Tongue (tissue), 2 donors: ENCODE data around the gene CETP. TPM values are rescaled to one million over a fixed set of nuclear protein-coding genes. Genes with fewer than 3 reads are reported as not detected.
A peak's percentile ranks its signal among the peaks of the same experiment; 100 is the strongest.

Experiments used
- DNase-seq: peaks from one replicate; pipeline ENCODE4 v3.0.0-alpha.2; 2015
- total RNA-seq: library from RNA; depleted of rRNA; stranded (reverse); fragments of >200 nt; gene quantifications from one replicate; pipeline ENCODE4 v1.2.3, GENCODE V29; 2014

CETP gene
- total RNA-seq, 1 donor from 2014 or later: 1.4 TPM

GRCh38 chr16:57023541-57024249 lies 61.9 kb downstream of the CETP start:
- DNase-seq: no peak

GRCh38 chr16:57024894-57025680 lies 63.3 kb downstream of the CETP start:
- no peak for DNase-seq

- no peak for DNase-seq
Observed at GRCh38 chr16:57025941-57026777, 64.4 kb downstream of the CETP start.

- DNase-seq: no peak
Observed at GRCh38 chr16:57026778-57027062, 65.0 kb downstream of the CETP start.

GRCh38 chr16:57027067-57027466 lies 65.3 kb downstream of the CETP start:
- no peak for DNase-seq

- peak; percentile 7 for DNase-seq
Observed at GRCh38 chr16:57028086-57028485, 66.3 kb downstream of the CETP start.

- DNase-seq: no peak
Observed at GRCh38 chr16:57029161-57030160, 67.7 kb downstream of the CETP start.

- DNase-seq: no peak
Observed at GRCh38 chr16:57030346-57030902, 68.7 kb downstream of the CETP start.

GRCh38 chr16:57031156-57031555 lies 69.4 kb downstream of the CETP start:
- no peak for DNase-seq

- DNase-seq: no peak
Observed at GRCh38 chr16:57032346-57032745, 70.6 kb downstream of the CETP start.

- DNase-seq: no peak
Observed at GRCh38 chr16:57032931-57033330, 71.2 kb downstream of the CETP start.

Other genes with a start within 250 kb of the CETP start
- 52.8 TPM for gene NUP93, start 231.8 kb upstream of the CETP start, total RNA-seq
- not detected for gene SLC12A3, start 96.7 kb upstream of the CETP start, total RNA-seq
- gene HERPUD1, start 29.8 kb upstream of the CETP start, total RNA-seq: 117 TPM
- 14.2 TPM for gene NLRC5, start 27.6 kb downstream of the CETP start, total RNA-seq
- 23.3 TPM for gene CPNE2, start 130.6 kb downstream of the CETP start, total RNA-seq
- gene PSME3IP1, start 224.1 kb downstream of the CETP start, total RNA-seq: 55.0 TPM
- 49.9 TPM for gene RSPRY1, start 224.4 kb downstream of the CETP start, total RNA-seq